SK-N-SH (cell line): ENCODE data around the gene ZMYND19. TPM values are rescaled to one million over a fixed set of nuclear protein-coding genes. Genes with fewer than 3 reads are reported as not detected.

Experiments used
- CTCF ChIA-PET: fragments of 300-600, 350-600 bp; formaldehyde crosslinking; extraction: SDS; loops from one replicate; lab custom pipeline; 2021; lab: Yijun Ruan, JAX
- POLR2A ChIA-PET: fragments of 350-600 bp; sonication (Branson Sonifier 250); formaldehyde crosslinking; extraction: SDS; loops from one replicate; lab custom pipeline; 2020; ENCODE audit warnings: antibody characterized with exemption, inconsistent platforms; lab: Yijun Ruan, JAX
- DNase-seq: peaks from one replicate; pipeline ENCODE4 v3.0.0; 2012
- H2AFZ ChIP-seq: fragments of 200-600 bp; sonication (generic); 2 replicates; pipeline ENCODE4 v1.8.1; 2016; ENCODE audit warnings: antibody characterized with exemption, mild to moderate bottlenecking, low read depth
- H3F3A ChIP-seq: fragments of 200-600 bp; sonication (generic); replicated peaks from 2 replicates; pipeline ENCODE3; 2016; ENCODE audit warnings: antibody characterized with exemption, mild to moderate bottlenecking; ENCODE audit not compliant: insufficient read depth
- H3K27ac ChIP-seq, 2 experiments: fragments of 200-500 bp in 1 of 2; fragments of 200-600 bp in 1 of 2; sonication (Bioruptor generic) in 1 of 2; sonication (generic), shearing (Covaris generic) in 1 of 2; 2 replicates each; pipeline versions ENCODE4 v1.5.1 to v1.6.1; 2014 to 2016; ENCODE audit warnings: low read depth in 2 of 2, inconsistent platforms in 1 of 2, low read length in 1 of 2, mild to moderate bottlenecking in 1 of 2, mixed read lengths in 1 of 2
- H3K27me3 ChIP-seq: fragments of 200-600 bp; sonication (generic), shearing (Covaris generic); 2 replicates; pipeline ENCODE4 v1.6.1; 2016; ENCODE audit warnings: mixed run types; ENCODE audit not compliant: insufficient read depth
- H3K36me3 ChIP-seq, 2 experiments: fragments of 200-500 bp in 1 of 2; fragments of 200-600 bp in 1 of 2; sonication (Bioruptor generic) in 1 of 2; sonication (generic) in 1 of 2; replicated peaks in 1 of 2; 2 replicates each; pipeline versions ENCODE3 to v1.5.1; 2014 to 2016; ENCODE audit warnings: low read length in 1 of 2, mild to moderate bottlenecking in 1 of 2; ENCODE audit not compliant: insufficient read depth in 2 of 2, control insufficient read depth in 1 of 2
- H3K4me1 ChIP-seq, 2 experiments: fragments of 200-500 bp in 1 of 2; fragments of 200-600 bp in 1 of 2; sonication (Bioruptor generic) in 1 of 2; sonication (generic), shearing (Covaris generic) in 1 of 2; 2 replicates each; pipeline versions ENCODE4 v1.5.1 to v1.6.1; 2014 to 2016; ENCODE audit warnings: low read depth in 1 of 2, low read length in 1 of 2, mixed run types in 1 of 2; ENCODE audit not compliant: insufficient read depth in 2 of 2, control insufficient read depth in 1 of 2
- H3K4me2 ChIP-seq: fragments of 200-600 bp; sonication (generic), shearing (Covaris generic); 2 replicates; pipeline ENCODE4 v1.6.1; 2017; ENCODE audit warnings: mixed run types
- H3K4me3 ChIP-seq, 2 experiments: fragments of 200-500 bp in 1 of 2; fragments of 200-600 bp in 1 of 2; sonication (Bioruptor generic) in 1 of 2; sonication (generic), shearing (Covaris generic) in 1 of 2; 2 replicates each; pipeline versions ENCODE4 v1.5.1 to v1.8.1; 2014 to 2016; ENCODE audit warnings: low read depth in 2 of 2, inconsistent platforms in 1 of 2, low read length in 1 of 2, mild to moderate bottlenecking in 1 of 2, mixed read lengths in 1 of 2, moderate library complexity in 1 of 2
- H3K79me2 ChIP-seq: fragments of 200-600 bp; sonication (generic); 2 replicates; pipeline ENCODE4 v1.8.1; 2017; ENCODE audit warnings: mild to moderate bottlenecking; ENCODE audit not compliant: insufficient read depth
- H3K9ac ChIP-seq: fragments of 200-600 bp; sonication (generic); 2 replicates; pipeline ENCODE4 v1.6.1; 2017; ENCODE audit warnings: mixed run types
- H3K9me2 ChIP-seq: fragments of 200-600 bp; sonication (generic); 2 replicates; pipeline ENCODE4 v1.6.1; 2017; ENCODE audit warnings: mixed run types
- H3K9me3 ChIP-seq: fragments of 200-600 bp; sonication (generic); 2 replicates; pipeline ENCODE4 v1.6.1; 2017; ENCODE audit warnings: mixed run types, mild to moderate bottlenecking, moderate library complexity
- H4K20me1 ChIP-seq: fragments of 200-600 bp; sonication (generic); 2 replicates; pipeline ENCODE4 v1.6.1; 2017; ENCODE audit warnings: mild to moderate bottlenecking, mixed run types; ENCODE audit not compliant: insufficient read depth
- CHD2 ChIP-seq: fragments of 150-350 bp; IDR thresholded peaks from 2 replicates; pipeline ENCODE4 v1.6.1; 2018; ENCODE audit warnings: low read length; ENCODE audit not compliant: partially characterized antibody
- EZH2phosphoT487 ChIP-seq: fragments of 200-600 bp; sonication (generic); IDR thresholded peaks from 2 replicates; pipeline ENCODE4 v1.6.1; 2017; ENCODE audit warnings: low read depth, mixed run types, mild to moderate bottlenecking, antibody characterized with exemption, moderate library complexity, borderline replicate concordance
- FOSL2 ChIP-seq: IDR thresholded peaks from 2 replicates; pipeline ENCODE4 v1.4.0; 2012; ENCODE audit warnings: low read depth, mild to moderate bottlenecking, moderate library complexity, borderline replicate concordance
- GABPA ChIP-seq: IDR thresholded peaks from 2 replicates; pipeline ENCODE4 v1.4.0; 2012; ENCODE audit warnings: low read depth, mild to moderate bottlenecking
- IRF3 ChIP-seq: fragments of 150-350 bp; IDR thresholded peaks from 2 replicates; pipeline ENCODE4 v1.6.1; 2016; ENCODE audit warnings: mild to moderate bottlenecking, low read depth, low read length
- MXI1 ChIP-seq: IDR thresholded peaks from 2 replicates; pipeline ENCODE4 v1.6.1; 2012; ENCODE audit warnings: mild to moderate bottlenecking, low read depth, low read length, improper control_type of control experiment
- NRF1 ChIP-seq: IDR thresholded peaks from 2 replicates; pipeline ENCODE4 v1.6.1; 2012; ENCODE audit warnings: low read depth, mild to moderate bottlenecking, low read length
- POLR2AphosphoS5 ChIP-seq: IDR thresholded peaks from 2 replicates; pipeline ENCODE4 v1.6.1; 2012; ENCODE audit warnings: low read depth, low read length
- RAD21 ChIP-seq: IDR thresholded peaks from 2 replicates; pipeline ENCODE4 v1.6.1; 2012; ENCODE audit warnings: mild to moderate bottlenecking, low read length
- RFX5 ChIP-seq: IDR thresholded peaks from 2 replicates; pipeline ENCODE4 v1.6.1; 2012; ENCODE audit warnings: mild to moderate bottlenecking, improper control_type of control experiment, low read length
- RXRA ChIP-seq: IDR thresholded peaks from 2 replicates; pipeline ENCODE4 v1.4.0; 2012; ENCODE audit warnings: low read depth, mild to moderate bottlenecking, borderline replicate concordance
- SMC3 ChIP-seq: IDR thresholded peaks from 2 replicates; pipeline ENCODE4 v1.6.1; 2012; ENCODE audit warnings: low read depth, low read length, improper control_type of control experiment
- TEAD4 ChIP-seq: IDR thresholded peaks from 2 replicates; pipeline ENCODE4 v1.4.0; 2012; ENCODE audit warnings: mild to moderate bottlenecking, borderline replicate concordance; ENCODE audit not compliant: insufficient read depth
- USF1 ChIP-seq: IDR thresholded peaks from 2 replicates; pipeline ENCODE4 v1.4.0; 2012; ENCODE audit warnings: low read depth, borderline replicate concordance
- YY1 ChIP-seq: IDR thresholded peaks from 2 replicates; pipeline ENCODE4 v1.4.0; 2012; ENCODE audit warnings: low read depth, mild to moderate bottlenecking
- WGBS: methylation state at CpG from one replicate; pipeline ENCODE4 v1.1.6; 2017; ENCODE audit warnings: low lambda C conversion rate; 5-methylcytosine and 5-hydroxymethylcytosine counted together
- polyA plus RNA-seq, 3 experiments: library from polyadenylated mRNA; depleted of rRNA; stranded (reverse); fragments of >200 nt; gene quantifications; 2 replicates each; pipeline ENCODE4 v1.2.3, GENCODE V29; 2012
- TF ChIP-seq, protein P1 (sequence below): IDR thresholded peaks from 2 replicates; pipeline ENCODE4; 2012
- TF ChIP-seq, protein P2 (sequence below): fragments of 150-350 bp; IDR thresholded peaks from 2 replicates; pipeline ENCODE4 v1.6.1; 2017; ENCODE audit warnings: antibody characterized with exemption, low read length, low read depth, borderline replicate concordance
- TF ChIP-seq, protein P3 (sequence below): IDR thresholded peaks from 2 replicates; pipeline ENCODE4 v1.4.0; 2012; ENCODE audit warnings: low read depth
- TF ChIP-seq, protein P4 (sequence below): IDR thresholded peaks from 2 replicates; pipeline ENCODE4 v1.4.0; 2012; ENCODE audit warnings: low read depth, borderline replicate concordance

The ZMYND19 gene
- polyA plus RNA-seq, 1 of the 3 experiments (the other 2 are of a cell fraction), result 43.1 TPM

DNA sequence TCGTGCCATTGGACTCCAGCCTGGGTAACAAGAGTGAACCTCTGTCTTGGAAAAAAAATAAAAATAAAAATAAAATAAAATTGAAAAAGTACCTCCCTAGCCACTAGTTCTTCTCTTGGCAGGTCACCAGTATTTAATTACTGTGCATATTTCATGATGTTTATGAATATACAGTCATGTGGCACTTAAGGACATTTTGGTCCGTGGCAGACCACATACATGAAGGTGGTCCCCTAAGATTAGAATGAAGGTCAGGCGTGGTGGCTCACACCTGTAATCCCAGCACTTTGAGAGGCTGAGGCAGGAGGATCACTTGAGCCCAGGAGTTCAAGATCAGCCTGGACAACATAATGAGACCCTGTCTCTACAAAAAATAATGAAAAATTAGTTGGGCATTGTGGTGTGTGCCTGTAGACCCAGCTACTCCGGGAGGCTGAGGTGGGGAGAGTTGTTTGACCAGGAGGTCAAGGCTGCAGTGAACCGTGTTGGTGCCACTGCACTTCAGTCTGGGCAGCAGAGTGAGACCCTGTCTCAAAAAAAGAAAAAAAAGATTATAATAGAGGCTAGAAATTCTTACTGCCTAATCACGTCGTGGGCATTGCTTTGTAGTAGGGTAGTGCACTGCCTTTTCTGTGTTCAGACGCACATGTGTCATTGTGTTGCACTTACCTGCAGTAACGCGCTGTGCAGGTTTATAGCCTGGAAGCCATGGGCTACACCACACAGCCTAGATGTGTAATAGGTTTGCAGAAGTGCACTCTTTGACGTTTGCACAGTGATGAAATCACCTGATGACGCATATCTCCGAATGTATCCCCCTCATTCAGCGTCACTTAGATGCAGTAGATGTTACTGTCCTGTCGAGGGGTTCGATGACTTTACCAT, 41.3 kb upstream of the ZMYND19 start:
- H4K20me1 ChIP-seq, result peaks cover 88% of the 10 kb centered on the region
- no peaks in the 10 kb centered on the region for H3K36me3 ChIP-seq
- DNase-seq, result no peak
- peaks cover 3% of the 10 kb centered on the region for H3F3A ChIP-seq
- no peak overlapping the region for H2AFZ ChIP-seq
- H3K9ac ChIP-seq, result no peak overlapping the region
- no peak overlapping the region for H3K4me3 ChIP-seq
- peaks cover 0 to 7% of the 10 kb centered on the region in 2 experiments; a peak in 2 of 4 replicates for H3K4me1 ChIP-seq
- H3K27ac ChIP-seq, result no peak overlapping the region
- WGBS, result 91% methylated on average over 16 of the region's 16 CpGs
- no peaks in the 10 kb centered on the region for H3K9me2 ChIP-seq
- no peaks in the 10 kb centered on the region for H3K9me3 ChIP-seq
- TF ChIP-seq, protein P1, sequence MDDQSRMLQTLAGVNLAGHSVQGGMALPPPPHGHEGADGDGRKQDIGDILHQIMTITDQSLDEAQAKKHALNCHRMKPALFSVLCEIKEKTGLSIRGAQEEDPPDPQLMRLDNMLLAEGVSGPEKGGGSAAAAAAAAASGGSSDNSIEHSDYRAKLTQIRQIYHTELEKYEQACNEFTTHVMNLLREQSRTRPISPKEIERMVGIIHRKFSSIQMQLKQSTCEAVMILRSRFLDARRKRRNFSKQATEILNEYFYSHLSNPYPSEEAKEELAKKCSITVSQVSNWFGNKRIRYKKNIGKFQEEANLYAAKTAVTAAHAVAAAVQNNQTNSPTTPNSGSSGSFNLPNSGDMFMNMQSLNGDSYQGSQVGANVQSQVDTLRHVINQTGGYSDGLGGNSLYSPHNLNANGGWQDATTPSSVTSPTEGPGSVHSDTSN, result no peak
- TF ChIP-seq RAD21 (no peak), TEAD4 (no peak), RFX5 (no peak), MXI1 (no peak), SMC3 (no peak), RXRA (no peak), POLR2AphosphoS5 (no peak), YY1 (no peak), USF1 (no peak), GABPA (no peak)
- TF ChIP-seq, protein P2, sequence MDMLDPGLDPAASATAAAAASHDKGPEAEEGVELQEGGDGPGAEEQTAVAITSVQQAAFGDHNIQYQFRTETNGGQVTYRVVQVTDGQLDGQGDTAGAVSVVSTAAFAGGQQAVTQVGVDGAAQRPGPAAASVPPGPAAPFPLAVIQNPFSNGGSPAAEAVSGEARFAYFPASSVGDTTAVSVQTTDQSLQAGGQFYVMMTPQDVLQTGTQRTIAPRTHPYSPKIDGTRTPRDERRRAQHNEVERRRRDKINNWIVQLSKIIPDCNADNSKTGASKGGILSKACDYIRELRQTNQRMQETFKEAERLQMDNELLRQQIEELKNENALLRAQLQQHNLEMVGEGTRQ, result no peak
- TF ChIP-seq, all 33 proteins: peak for 0
- peaks cover 100% of the 10 kb centered on the region for H3K79me2 ChIP-seq
- POLR2A ChIA-PET, result no interaction called here
- CTCF ChIA-PET, result no interaction called here
- H3K4me2 ChIP-seq, result no peak overlapping the region
- H3K27me3 ChIP-seq, result no peaks in the 10 kb centered on the region

DNA sequence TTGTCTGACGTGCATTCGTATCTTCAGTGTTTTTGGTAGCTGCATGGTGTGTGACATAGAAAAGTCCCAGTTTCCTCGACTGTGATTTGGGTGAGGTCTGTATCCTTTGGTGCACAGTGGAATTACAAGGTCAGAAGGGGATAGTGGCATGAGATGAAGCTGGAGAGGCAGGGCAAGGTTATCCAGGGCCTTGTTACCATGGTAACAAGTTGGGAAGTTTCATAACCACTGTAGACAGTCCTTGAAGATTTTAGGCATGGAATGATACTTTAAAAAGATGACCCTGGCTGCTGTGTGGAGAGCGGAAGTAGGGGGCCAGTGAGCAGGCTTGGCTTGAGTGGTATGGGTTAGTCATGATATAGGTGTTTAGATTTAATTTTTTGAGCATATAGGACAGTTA, 40.4 kb upstream of the ZMYND19 start:
- Histone ChIP-seq H3K36me3 (no peaks in the 10 kb centered on the region), H4K20me1 (peaks cover 84% of the 10 kb centered on the region), H2AFZ (no peak overlapping the region), H3K4me2 (no peak overlapping the region), H3K9me2 (no peaks in the 10 kb centered on the region), H3F3A (peaks cover 3% of the 10 kb centered on the region), H3K4me1 (peaks cover 0 to 7% of the 10 kb centered on the region in 2 experiments; a peak in 2 of 4 replicates), H3K4me3 (no peak overlapping the region), H3K9me3 (no peaks in the 10 kb centered on the region), H3K27ac (no peak overlapping the region), H3K9ac (no peak overlapping the region), H3K27me3 (no peaks in the 10 kb centered on the region), H3K79me2 (peaks cover 100% of the 10 kb centered on the region)
- 84% methylated on average over 4 of the region's 4 CpGs for WGBS
- ChIA-PET CTCF (no interaction called here), POLR2A (no interaction called here)
- no peak for DNase-seq
- TF ChIP-seq, protein P1, result no peak
- TF ChIP-seq, protein P3, sequence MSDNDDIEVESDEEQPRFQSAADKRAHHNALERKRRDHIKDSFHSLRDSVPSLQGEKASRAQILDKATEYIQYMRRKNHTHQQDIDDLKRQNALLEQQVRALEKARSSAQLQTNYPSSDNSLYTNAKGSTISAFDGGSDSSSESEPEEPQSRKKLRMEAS, result no peak
- TF ChIP-seq, protein P4, sequence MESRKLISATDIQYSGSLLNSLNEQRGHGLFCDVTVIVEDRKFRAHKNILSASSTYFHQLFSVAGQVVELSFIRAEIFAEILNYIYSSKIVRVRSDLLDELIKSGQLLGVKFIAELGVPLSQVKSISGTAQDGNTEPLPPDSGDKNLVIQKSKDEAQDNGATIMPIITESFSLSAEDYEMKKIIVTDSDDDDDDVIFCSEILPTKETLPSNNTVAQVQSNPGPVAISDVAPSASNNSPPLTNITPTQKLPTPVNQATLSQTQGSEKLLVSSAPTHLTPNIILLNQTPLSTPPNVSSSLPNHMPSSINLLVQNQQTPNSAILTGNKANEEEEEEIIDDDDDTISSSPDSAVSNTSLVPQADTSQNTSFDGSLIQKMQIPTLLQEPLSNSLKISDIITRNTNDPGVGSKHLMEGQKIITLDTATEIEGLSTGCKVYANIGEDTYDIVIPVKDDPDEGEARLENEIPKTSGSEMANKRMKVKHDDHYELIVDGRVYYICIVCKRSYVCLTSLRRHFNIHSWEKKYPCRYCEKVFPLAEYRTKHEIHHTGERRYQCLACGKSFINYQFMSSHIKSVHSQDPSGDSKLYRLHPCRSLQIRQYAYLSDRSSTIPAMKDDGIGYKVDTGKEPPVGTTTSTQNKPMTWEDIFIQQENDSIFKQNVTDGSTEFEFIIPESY, result no peak
- TF ChIP-seq EZH2phosphoT487 (no peak), IRF3 (no peak), FOSL2 (no peak), CHD2 (no peak), YY1 (no peak), NRF1 (no peak), TEAD4 (no peak)
